A673 (cell line): ENCODE data around the gene METTL25. TPM values are rescaled to one million over a fixed set of nuclear protein-coding genes. Genes with fewer than 3 reads are reported as not detected.
A peak's percentile ranks its signal among the peaks of the same experiment; 100 is the strongest.

Source experiments
- BruUV-seq: library from RNA; stranded (reverse); fragments of 400-500 nt; replicated peaks from 2 replicates; lab custom pipeline; 2021; lab: Mats Ljungman, UMichigan
- CTCF ChIA-PET: fragments of 300-600 bp; sonication (Branson Sonifier 250); formaldehyde crosslinking; loops from one replicate; lab custom pipeline; 2022; ENCODE audit warnings: antibody characterized with exemption; lab: Charles Lee
- POLR2A ChIA-PET: fragments of 300-600 bp; sonication (Branson Sonifier 250); formaldehyde crosslinking; loops from one replicate; lab custom pipeline; 2022; ENCODE audit warnings: antibody characterized with exemption; ENCODE audit not compliant: low non-redundant PET; lab: Charles Lee
- DNase-seq: peaks from one replicate; pipeline ENCODE4 v3.0.0-alpha.2; 2015; ENCODE audit warnings: low spot score
- H3K27ac ChIP-seq: fragments of 200-600 bp; sonication (generic); 2 replicates; pipeline ENCODE4 v1.5.1; 2016; ENCODE audit warnings: mixed run types, low read depth, mild to moderate bottlenecking, mixed read lengths, antibody characterized with exemption, low read length; ENCODE audit not compliant: poor library complexity, severe bottlenecking
- H3K27me3 ChIP-seq: fragments of 200-600 bp; sonication (generic); replicated peaks from 2 replicates; pipeline ENCODE4 v1.6.1; 2017; ENCODE audit warnings: mixed run types, low read depth, mild to moderate bottlenecking, mixed read lengths, antibody characterized with exemption, low read length; ENCODE audit not compliant: insufficient read depth, poor library complexity
- H3K36me3 ChIP-seq: fragments of 200-600 bp; sonication (generic); 2 replicates; pipeline ENCODE4 v1.6.1; 2016; ENCODE audit warnings: mixed run types, mild to moderate bottlenecking, mixed read lengths, antibody characterized with exemption, low read length; ENCODE audit not compliant: insufficient read depth, poor library complexity, severe bottlenecking
- H3K4me1 ChIP-seq: fragments of 200-600 bp; sonication (generic); 2 replicates; pipeline ENCODE4 v1.6.1; 2017; ENCODE audit warnings: mixed run types, mild to moderate bottlenecking, mixed read lengths, antibody characterized with exemption, low read length; ENCODE audit not compliant: insufficient read depth, poor library complexity, severe bottlenecking
- H3K4me3 ChIP-seq: fragments of 200-600 bp; sonication (generic); 2 replicates; pipeline ENCODE4 v1.5.1; 2016; ENCODE audit warnings: low read depth, mixed run types, mild to moderate bottlenecking, mixed read lengths, low read length; ENCODE audit not compliant: poor library complexity, severe bottlenecking
- H3K9me3 ChIP-seq: fragments of 200-600 bp; sonication (generic); 2 replicates; pipeline ENCODE4 v1.6.1; 2016; ENCODE audit warnings: mixed run types, low read depth, mild to moderate bottlenecking, mixed read lengths, antibody characterized with exemption, low read length; ENCODE audit not compliant: poor library complexity, severe bottlenecking
- EZH2 ChIP-seq: fragments of 200-600 bp; sonication (generic); IDR thresholded peaks from 2 replicates; pipeline ENCODE4 v1.6.1; 2017; ENCODE audit warnings: borderline replicate concordance, low read depth, mild to moderate bottlenecking, mixed read lengths, antibody characterized with exemption, low read length; ENCODE audit not compliant: poor library complexity, severe bottlenecking
- intact Hi-C: fragments of 100-400 bp; cut with micrococcal nuclease; formaldehyde crosslinking; loops from one replicate; pipeline ENCODE4 v1.10.0; 2022; ENCODE audit not compliant: unreplicated experiment
- total RNA-seq: library from RNA; stranded (reverse); gene quantifications from 2 replicates; pipeline ENCODE4 v1.2.3, GENCODE V29; 2021
- TF ChIP-seq, protein P1 (sequence below): fragments of 300-800, 200-600 bp; sonication (generic); conservative IDR thresholded peaks from 2 replicates; pipeline ENCODE4 v1.5.1; 2017; ENCODE audit warnings: low read depth, mild to moderate bottlenecking, antibody characterized with exemption, low read length, moderate library complexity, mixed read lengths

METTL25 gene
- total RNA-seq, 1 experiment from 2014 or later = 5.1 TPM

- intact Hi-C loops = no loop called here
- ChIA-PET POLR2A (no interaction called here), CTCF (no interaction called here)
- H3K4me1 ChIP-seq = no peaks in the 10 kb centered on the region
- H3K27me3 ChIP-seq = no peaks in the 10 kb centered on the region
- no peaks in the 10 kb centered on the region for H3K9me3 ChIP-seq
- no peak overlapping the region for H3K27ac ChIP-seq
- TF ChIP-seq, protein P1, sequence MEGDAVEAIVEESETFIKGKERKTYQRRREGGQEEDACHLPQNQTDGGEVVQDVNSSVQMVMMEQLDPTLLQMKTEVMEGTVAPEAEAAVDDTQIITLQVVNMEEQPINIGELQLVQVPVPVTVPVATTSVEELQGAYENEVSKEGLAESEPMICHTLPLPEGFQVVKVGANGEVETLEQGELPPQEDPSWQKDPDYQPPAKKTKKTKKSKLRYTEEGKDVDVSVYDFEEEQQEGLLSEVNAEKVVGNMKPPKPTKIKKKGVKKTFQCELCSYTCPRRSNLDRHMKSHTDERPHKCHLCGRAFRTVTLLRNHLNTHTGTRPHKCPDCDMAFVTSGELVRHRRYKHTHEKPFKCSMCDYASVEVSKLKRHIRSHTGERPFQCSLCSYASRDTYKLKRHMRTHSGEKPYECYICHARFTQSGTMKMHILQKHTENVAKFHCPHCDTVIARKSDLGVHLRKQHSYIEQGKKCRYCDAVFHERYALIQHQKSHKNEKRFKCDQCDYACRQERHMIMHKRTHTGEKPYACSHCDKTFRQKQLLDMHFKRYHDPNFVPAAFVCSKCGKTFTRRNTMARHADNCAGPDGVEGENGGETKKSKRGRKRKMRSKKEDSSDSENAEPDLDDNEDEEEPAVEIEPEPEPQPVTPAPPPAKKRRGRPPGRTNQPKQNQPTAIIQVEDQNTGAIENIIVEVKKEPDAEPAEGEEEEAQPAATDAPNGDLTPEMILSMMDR = no peak
- no peak for TF ChIP-seq EZH2
- no TSS peak for BruUV-seq
- no peaks in the 10 kb centered on the region for H3K36me3 ChIP-seq
- no peak overlapping the region for H3K4me3 ChIP-seq
- DNase-seq = no peak
Measured at GRCh38 chr12:82363990-82364389, 5.7 kb downstream of the METTL25 start.

- Histone ChIP-seq H3K36me3 (no peaks in the 10 kb centered on the region), H3K27me3 (no peaks in the 10 kb centered on the region), H3K4me3 (no peak overlapping the region), H3K4me1 (no peaks in the 10 kb centered on the region), H3K9me3 (no peaks in the 10 kb centered on the region), H3K27ac (no peak overlapping the region)
- no TSS peak for BruUV-seq
- POLR2A ChIA-PET = no interaction called here
- CTCF ChIA-PET = no interaction called here
- DNase-seq = peak; percentile 25
- no peak for TF ChIP-seq EZH2
- TF ChIP-seq, protein P1 = no peak
- intact Hi-C loops = no loop called here
Measured at GRCh38 chr12:82366197-82366596, 7.9 kb downstream of the METTL25 start.

DNA sequence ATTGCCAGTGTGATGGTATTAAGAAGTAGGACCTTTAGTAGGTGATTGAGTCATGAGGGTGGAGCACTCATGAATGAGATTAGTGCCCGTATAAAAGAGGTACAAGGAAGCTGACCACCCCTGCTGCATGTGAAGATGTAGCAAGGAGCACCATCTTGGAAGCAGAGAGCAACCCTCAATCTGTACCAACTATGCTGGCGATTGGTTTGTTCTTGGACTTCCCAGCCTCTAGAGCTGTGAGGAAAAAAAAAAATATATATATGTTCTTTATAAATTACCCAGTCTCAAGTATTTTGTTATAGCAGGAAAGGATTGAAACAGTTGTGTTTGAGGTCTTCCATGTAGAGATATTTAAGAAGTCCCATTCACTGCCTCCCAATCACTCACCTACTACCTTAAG lies 16.9 kb downstream of the METTL25 start:
- CTCF ChIA-PET = no interaction called here
- POLR2A ChIA-PET = no interaction called here

More for the DNA sequence above, 16.9 kb downstream of the METTL25 start:
- H3K27ac ChIP-seq = no peak overlapping the region
- BruUV-seq = no TSS peak
- TF ChIP-seq, protein P1 = no peak
- TF ChIP-seq EZH2 = no peak
- no peaks in the 10 kb centered on the region for H3K36me3 ChIP-seq
- H3K4me3 ChIP-seq = no peak overlapping the region
- H3K4me1 ChIP-seq = no peaks in the 10 kb centered on the region
- no peak for DNase-seq
- H3K9me3 ChIP-seq = no peaks in the 10 kb centered on the region
- intact Hi-C loops = no loop called here
- H3K27me3 ChIP-seq = no peaks in the 10 kb centered on the region
